MM.1S (cell line): ENCODE measurements around the gene TRUB2.

ENCODE experiments used
- DNase-seq: peaks from one replicate; pipeline ENCODE4 v3.0.0-alpha.2; 2015
- H2AFZ ChIP-seq: fragments of 300-600 bp; sonication (generic); 2 replicates; pipeline ENCODE4 v1.6.0; 2016; ENCODE audit warnings: antibody characterized with exemption, low read length
- H3F3A ChIP-seq: fragments of 300-600 bp; sonication (generic); 2 replicates; pipeline ENCODE4 v1.6.1; 2016; ENCODE audit warnings: mild to moderate bottlenecking, antibody characterized with exemption, low read length, moderate library complexity, mixed read lengths; ENCODE audit not compliant: insufficient read depth
- H3K27ac ChIP-seq: fragments of 300-600 bp; sonication (generic); 2 replicates; pipeline ENCODE4 v1.5.1; 2016; ENCODE audit warnings: mild to moderate bottlenecking, low read length
- H3K27me3 ChIP-seq: fragments of 300-600 bp; sonication (generic); replicated peaks from 2 replicates; pipeline ENCODE4 v1.6.0; 2016; ENCODE audit warnings: low read length; ENCODE audit not compliant: insufficient read depth
- H3K36me3 ChIP-seq: fragments of 300-600 bp; sonication (generic); replicated peaks from 2 replicates; pipeline ENCODE4 v1.6.1; 2016; ENCODE audit warnings: mild to moderate bottlenecking, low read length, mixed read lengths; ENCODE audit not compliant: insufficient read depth
- H3K4me1 ChIP-seq: fragments of 300-600 bp; sonication (generic); 2 replicates; pipeline ENCODE4 v1.6.1; 2016; ENCODE audit warnings: low read length, mixed read lengths
- H3K4me2 ChIP-seq: fragments of 300-600 bp; sonication (generic); 2 replicates; pipeline ENCODE4 v1.6.0; 2016; ENCODE audit warnings: low read depth, low read length
- H3K4me3 ChIP-seq: fragments of 300-600 bp; sonication (generic); 2 replicates; pipeline ENCODE4 v1.5.1; 2016; ENCODE audit warnings: low read length, mixed read lengths
- H3K79me2 ChIP-seq: fragments of 300-600 bp; sonication (generic); 2 replicates; pipeline ENCODE4 v1.6.1; 2016; ENCODE audit warnings: mixed run types, low read length, mixed read lengths
- H3K9ac ChIP-seq: fragments of 300-600 bp; sonication (generic); 2 replicates; pipeline ENCODE4 v1.6.1; 2016; ENCODE audit warnings: low read length, mixed read lengths
- H3K9me2 ChIP-seq: fragments of 300-600 bp; sonication (generic); replicated peaks from 2 replicates; pipeline ENCODE4 v1.6.1; 2016; ENCODE audit warnings: mild to moderate bottlenecking, low read length, mixed read lengths; ENCODE audit not compliant: insufficient read depth
- H3K9me3 ChIP-seq: fragments of 300-600 bp; sonication (generic); replicated peaks from 2 replicates; pipeline ENCODE4 v1.6.1; 2016; ENCODE audit warnings: mild to moderate bottlenecking, low read length, mixed read lengths; ENCODE audit not compliant: insufficient read depth
- H4K20me1 ChIP-seq: fragments of 300-600 bp; sonication (generic); 2 replicates; pipeline ENCODE4 v1.6.1; 2016; ENCODE audit warnings: mild to moderate bottlenecking, low read length, moderate library complexity, mixed read lengths; ENCODE audit not compliant: insufficient read depth
- EZH2 ChIP-seq: fragments of 300-600 bp; sonication (generic); optimal IDR thresholded peaks from 2 replicates; pipeline ENCODE3; 2017; ENCODE audit warnings: low read depth, mild to moderate bottlenecking, antibody characterized with exemption, low read length, mixed read lengths
- EZH2phosphoT487 ChIP-seq: fragments of 300-600 bp; sonication (generic); IDR thresholded peaks from 2 replicates; pipeline ENCODE4 v1.6.1; 2018; ENCODE audit warnings: antibody characterized with exemption, low read length
- TF ChIP-seq, protein P1 (sequence below): fragments of 300-600 bp; sonication (generic); IDR thresholded peaks from 2 replicates; pipeline ENCODE4 v1.5.1; 2016; ENCODE audit warnings: antibody characterized with exemption, low read length, mixed read lengths

The TRUB2 gene

DNA sequence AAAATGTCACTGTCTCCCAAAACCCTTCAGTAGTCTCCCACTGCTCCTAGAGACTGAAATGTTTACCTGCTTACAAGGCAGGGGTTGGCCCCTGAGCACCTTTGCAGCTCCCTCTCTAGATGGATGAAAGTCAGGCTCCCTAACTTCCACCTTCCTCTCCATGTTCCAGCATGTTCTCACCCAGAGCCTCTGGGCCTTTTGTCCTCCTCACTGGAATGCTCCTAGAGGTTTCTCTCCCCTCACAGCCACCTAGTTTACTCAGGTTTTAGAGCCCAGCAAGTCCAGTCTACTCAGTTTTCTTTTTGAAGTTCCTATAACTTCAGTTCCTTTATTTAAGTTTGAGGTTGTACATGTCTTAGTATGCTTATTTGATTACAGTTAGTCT, 48.1 kb upstream of the TRUB2 start:
- H3K4me1 ChIP-seq: peaks cover 14% of the 10 kb centered on the region
- H3F3A ChIP-seq: 0 out of 2 replicates have a peak, but pooled peaks cover 6% of the 10 kb centered on the region
- TF ChIP-seq, protein P1, sequence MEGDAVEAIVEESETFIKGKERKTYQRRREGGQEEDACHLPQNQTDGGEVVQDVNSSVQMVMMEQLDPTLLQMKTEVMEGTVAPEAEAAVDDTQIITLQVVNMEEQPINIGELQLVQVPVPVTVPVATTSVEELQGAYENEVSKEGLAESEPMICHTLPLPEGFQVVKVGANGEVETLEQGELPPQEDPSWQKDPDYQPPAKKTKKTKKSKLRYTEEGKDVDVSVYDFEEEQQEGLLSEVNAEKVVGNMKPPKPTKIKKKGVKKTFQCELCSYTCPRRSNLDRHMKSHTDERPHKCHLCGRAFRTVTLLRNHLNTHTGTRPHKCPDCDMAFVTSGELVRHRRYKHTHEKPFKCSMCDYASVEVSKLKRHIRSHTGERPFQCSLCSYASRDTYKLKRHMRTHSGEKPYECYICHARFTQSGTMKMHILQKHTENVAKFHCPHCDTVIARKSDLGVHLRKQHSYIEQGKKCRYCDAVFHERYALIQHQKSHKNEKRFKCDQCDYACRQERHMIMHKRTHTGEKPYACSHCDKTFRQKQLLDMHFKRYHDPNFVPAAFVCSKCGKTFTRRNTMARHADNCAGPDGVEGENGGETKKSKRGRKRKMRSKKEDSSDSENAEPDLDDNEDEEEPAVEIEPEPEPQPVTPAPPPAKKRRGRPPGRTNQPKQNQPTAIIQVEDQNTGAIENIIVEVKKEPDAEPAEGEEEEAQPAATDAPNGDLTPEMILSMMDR: no peak
- TF ChIP-seq EZH2phosphoT487: no peak
- TF ChIP-seq EZH2: no peak
- H4K20me1 ChIP-seq: peaks cover 2% of the 10 kb centered on the region; the same call in 1 of the 2 replicates
- H3K4me3 ChIP-seq: peak overlapping the region; percentile 93
- peak overlapping the region; percentile 31; the same call in 1 of the 2 replicates for H3K27ac ChIP-seq
- peak overlapping the region; percentile 77 for H3K9ac ChIP-seq
- peak overlapping the region; percentile 85 for H2AFZ ChIP-seq
- no peaks in the 10 kb centered on the region for H3K9me2 ChIP-seq
- H3K27me3 ChIP-seq: no peaks in the 10 kb centered on the region
- no peaks in the 10 kb centered on the region for H3K36me3 ChIP-seq
- peak overlapping the region; percentile 73 for H3K4me2 ChIP-seq
- H3K79me2 ChIP-seq: peaks cover 41% of the 10 kb centered on the region
- H3K9me3 ChIP-seq: no peaks in the 10 kb centered on the region
- DNase-seq: no peak

DNA sequence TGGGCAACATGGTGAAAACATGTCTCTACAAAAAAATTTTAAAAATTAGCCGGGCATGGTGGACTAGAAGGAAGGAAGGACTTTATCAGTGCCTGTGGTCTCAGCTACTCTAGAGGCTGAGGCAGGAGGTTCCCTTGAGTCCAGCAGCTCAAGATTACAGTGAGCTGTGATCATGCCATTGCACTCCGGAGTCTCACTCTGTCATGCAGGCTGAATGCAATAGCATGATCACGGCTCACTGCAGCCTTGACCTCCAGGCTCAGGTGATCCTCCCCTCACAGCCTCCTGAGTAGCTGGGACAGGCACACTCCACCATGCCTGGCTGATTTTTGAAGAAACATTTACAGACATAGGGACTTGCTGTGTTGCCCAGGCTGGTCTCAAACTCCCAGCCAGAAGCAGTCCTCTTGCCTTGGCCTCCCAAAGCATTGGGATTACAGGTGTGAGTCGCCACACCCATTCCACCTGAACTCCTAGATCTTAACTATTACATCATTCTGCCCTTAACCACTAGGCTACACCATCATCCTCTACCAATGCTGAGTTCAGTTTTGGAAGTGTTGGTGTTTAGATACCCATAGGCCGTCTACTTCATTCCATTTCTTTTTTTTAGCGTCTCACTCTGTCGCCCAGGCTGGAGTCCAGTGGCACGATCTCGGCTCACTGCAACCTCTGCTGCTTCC, 46.9 kb upstream of the TRUB2 start:
- H3K4me3 ChIP-seq: no peak overlapping the region
- TF ChIP-seq EZH2phosphoT487: no peak
- TF ChIP-seq, protein P1: no peak
- H3K79me2 ChIP-seq: peaks cover 29% of the 10 kb centered on the region
- H3K9ac ChIP-seq: no peak overlapping the region
- peaks cover 2% of the 10 kb centered on the region; the same call in 1 of the 2 replicates for H4K20me1 ChIP-seq
- no peak overlapping the region for H3K4me2 ChIP-seq
- no peaks in the 10 kb centered on the region for H3K36me3 ChIP-seq
- no peaks in the 10 kb centered on the region for H3K9me3 ChIP-seq
- H3K9me2 ChIP-seq: no peaks in the 10 kb centered on the region
- H3K4me1 ChIP-seq: peaks cover 14% of the 10 kb centered on the region
- H3K27ac ChIP-seq: no peak overlapping the region
- H3F3A ChIP-seq: 0 out of 2 replicates have a peak, but pooled peaks cover 6% of the 10 kb centered on the region
- no peak for DNase-seq
- H3K27me3 ChIP-seq: no peaks in the 10 kb centered on the region
- no peak overlapping the region for H2AFZ ChIP-seq

DNA sequence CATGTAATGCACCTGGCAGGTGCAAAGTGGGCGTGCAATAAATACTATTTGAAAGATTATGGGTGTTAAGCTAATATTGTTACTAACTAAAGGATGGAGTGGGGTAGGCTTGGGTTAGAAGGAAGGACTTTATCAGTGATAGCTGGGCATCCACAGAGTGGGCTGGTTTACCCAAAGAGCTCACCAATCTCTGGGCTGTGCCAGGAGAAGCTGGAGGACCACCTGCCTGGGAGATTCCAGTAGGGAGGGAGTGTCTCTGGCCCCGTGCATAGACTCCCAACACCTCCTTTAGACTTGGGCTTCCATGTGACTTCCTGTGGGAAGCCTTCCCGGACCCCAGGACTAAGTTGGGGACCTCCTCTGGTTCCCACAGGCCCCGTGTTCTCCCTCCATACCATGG, 43.3 kb upstream of the TRUB2 start:
- no peaks in the 10 kb centered on the region for H3K79me2 ChIP-seq
- no peak overlapping the region for H3K27ac ChIP-seq
- TF ChIP-seq, protein P1: no peak
- TF ChIP-seq EZH2phosphoT487 (no peak), EZH2 (no peak)
- H3F3A ChIP-seq: 0 out of 2 replicates have a peak, but pooled peaks cover 3% of the 10 kb centered on the region
- DNase-seq: no peak
- H3K9me3 ChIP-seq: no peaks in the 10 kb centered on the region
- H3K9me2 ChIP-seq: no peaks in the 10 kb centered on the region
- no peaks in the 10 kb centered on the region for H3K36me3 ChIP-seq
- no peak overlapping the region for H3K4me3 ChIP-seq
- peak overlapping the region; percentile 55 for H2AFZ ChIP-seq
- H3K4me1 ChIP-seq: peaks cover 3% of the 10 kb centered on the region; the same call in 1 of the 2 replicates
- H3K4me2 ChIP-seq: peak overlapping the region; percentile 35; the same call in 1 of the 2 replicates
- H4K20me1 ChIP-seq: no peaks in the 10 kb centered on the region
- H3K9ac ChIP-seq: no peak overlapping the region
- no peaks in the 10 kb centered on the region for H3K27me3 ChIP-seq
